Stimulated activated CD4-positive, alpha-beta T cell treated with anti-CD3 and anti-CD28 coated beads, Interleukin-2, amount 100 ng/mL, for 4 hours (primary cell): ENCODE measurements around the gene CCDC24.
A peak's percentile ranks its signal among the peaks of the same experiment; 100 is the strongest.

ENCODE experiments used
- DNase-seq: peaks from one replicate; pipeline ENCODE4 v3.0.0-alpha.2; 2020; ENCODE audit warnings: low read depth

The CCDC24 gene

GRCh38 chr1:43991476-43992231 is at the start of gene CCDC24:
Gene CCDC24 (plus strand): TSS chr1:43991599. CDS start chr1:43991879, 280 bp downstream.
- peak; percentile 51 for DNase-seq

GRCh38 chr1:43942411-43942810 is 49.0 kb upstream of the CCDC24 start:
- DNase-seq, result no peak

GRCh38 chr1:43944860-43945259 is 46.5 kb upstream of the CCDC24 start:
- DNase-seq, result no peak

GRCh38 chr1:43945674-43946235 is 45.6 kb upstream of the CCDC24 start:
- no peak for DNase-seq

DNA sequence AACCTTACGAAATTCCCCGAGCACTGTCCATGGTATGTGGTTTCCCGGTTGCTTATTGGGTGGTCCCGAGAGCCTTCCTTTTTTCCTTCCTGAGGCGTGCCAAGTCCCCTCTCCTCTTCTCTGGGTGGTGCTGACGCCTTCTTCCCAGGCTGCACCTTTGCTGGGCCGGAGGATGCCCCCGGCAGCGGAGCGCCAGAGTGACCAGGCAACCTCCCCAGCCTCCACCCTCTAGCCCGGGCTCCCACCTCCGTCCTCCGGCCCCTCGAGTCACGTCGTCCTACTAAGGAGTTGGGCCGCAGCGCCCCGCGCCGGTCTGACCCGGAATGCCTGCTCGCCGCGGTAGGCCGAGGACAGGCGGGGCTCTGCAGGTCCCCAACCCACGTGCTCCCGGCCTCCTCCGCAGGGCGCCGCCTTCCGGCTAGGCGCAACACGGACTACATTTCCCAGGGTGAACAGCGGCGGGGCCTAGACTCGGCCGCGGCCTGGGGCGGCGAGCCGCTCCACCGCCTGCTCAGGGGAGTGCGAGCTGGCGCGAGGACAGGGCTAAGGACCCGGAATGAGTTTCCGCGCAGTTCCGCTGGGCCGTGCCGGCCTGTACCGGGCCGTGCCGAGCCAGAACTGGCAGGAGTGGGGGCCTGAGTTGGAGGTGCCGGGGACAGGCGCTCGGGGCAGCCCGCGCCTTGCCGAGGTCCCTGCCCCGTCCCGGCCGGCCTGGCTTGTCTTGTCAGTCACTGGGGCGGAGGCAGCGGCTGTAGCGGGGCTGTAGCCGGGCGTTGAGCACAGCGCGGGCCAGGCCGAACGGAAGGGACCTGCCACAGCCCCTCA is 45.0 kb upstream of the CCDC24 start, which contains the start of gene IPO13:
IPO13 (plus strand) TSS at position 715 of the 825 bp plus-strand sequence. CDS start 651 bp downstream, outside the sequence.
- peak; percentile 92 for DNase-seq

DNA sequence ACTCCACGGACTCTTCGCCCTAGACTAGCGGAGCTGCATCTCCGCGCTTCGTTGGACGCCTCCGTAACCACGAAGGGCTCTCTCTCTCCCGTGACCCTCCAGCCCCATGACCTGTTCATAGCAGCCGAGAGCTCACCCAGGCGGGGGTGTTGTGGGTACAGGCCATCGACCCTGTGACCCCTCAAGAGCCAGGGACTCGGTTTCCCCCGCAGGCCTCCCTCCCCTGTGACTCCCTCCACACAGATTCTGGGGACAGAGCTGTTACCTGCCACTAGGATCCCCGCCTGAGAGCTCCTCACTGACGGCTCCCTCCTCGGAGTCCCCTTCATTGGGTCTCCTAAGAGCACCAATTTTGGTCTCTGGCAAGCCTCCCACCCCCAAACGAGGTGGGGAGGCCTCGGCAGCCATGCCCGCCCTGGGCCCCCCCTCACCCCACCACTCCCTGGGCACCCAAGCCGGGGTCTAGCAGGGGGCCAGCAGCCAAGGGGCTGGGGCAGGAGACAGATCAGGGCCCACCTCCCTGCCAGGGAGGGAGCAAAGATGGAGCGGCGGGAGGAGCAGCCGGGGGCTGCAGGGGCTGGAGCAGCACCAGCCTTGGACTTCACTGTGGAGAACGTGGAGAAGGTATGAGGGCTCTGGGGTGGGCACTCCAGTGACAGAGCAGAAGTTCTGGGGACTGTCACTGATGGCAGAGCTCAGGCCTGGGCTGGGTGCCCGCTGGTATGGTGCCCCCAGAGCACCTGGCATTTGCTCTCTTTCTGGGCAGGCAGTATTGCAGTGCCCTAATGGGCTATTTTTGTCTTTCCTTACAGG is 44.1 kb upstream of the CCDC24 start:
- no peak for DNase-seq

GRCh38 chr1:43947874-43948437 is 43.4 kb upstream of the CCDC24 start:
- no peak for DNase-seq

DNA sequence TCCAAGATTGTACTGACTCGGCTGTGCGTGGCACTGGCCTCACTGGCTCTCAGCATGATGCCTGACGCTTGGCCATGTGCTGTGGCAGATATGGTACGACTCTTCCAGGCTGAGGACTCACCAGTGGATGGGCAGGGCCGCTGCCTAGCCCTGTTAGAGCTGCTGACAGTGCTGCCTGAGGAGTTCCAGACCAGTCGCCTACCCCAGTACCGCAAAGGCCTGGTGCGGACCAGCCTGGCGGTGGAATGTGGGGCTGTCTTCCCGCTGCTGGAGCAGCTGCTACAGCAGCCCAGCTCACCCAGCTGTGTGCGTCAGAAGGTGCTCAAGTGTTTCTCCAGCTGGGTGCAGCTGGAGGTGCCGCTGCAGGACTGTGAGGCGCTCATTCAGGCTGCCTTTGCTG is 41.7 kb upstream of the CCDC24 start:
- DNase-seq, result no peak

DNA sequence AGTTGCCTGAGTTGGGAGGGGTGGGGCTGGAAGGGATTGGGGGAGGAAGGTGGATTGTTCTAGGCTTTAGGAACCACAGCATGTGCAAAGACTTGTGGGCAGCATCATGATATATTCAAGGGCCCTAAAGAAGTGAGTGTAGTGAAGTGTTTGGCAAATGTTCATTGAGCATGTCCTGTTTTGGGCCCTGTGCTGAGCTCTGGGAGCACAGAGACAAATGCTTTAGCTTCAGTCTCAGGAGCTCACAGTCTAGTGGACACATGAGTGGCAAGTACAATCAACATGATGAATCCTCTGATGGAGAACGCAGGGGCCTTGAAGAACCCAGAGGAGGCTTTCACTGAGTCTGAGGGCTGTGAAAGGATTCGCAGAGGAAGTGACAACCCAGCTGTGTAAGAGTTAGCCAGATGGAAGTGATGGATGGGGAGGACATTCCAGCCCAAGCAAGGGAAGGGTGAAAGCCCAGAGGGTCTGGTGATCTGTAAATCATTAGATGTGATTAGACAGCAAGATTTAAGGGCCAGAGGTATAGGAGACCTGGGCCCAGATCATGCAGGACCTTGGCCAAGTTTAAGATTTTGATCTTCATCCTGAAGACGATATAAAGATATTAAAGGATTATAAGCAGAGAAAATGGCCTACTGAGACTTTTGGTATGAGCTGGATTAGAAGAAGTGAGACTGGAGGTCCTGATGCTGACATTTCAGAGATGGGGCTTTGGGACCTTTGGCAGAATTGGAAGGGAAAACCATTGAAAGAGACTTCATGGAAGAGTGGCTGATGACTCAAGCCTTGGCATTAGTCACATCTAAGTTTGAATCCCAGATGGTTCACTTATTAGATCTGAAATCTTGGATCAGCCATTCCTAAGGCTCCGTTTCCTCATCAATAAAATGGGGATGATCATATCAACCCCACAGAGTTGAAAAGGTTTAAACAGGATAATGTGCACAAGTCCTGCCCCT is 40.1 kb upstream of the CCDC24 start:
- DNase-seq, result no peak

- DNase-seq, result no peak
Measured at GRCh38 chr1:43952731-43953346, 38.6 kb upstream of the CCDC24 start.

DNA sequence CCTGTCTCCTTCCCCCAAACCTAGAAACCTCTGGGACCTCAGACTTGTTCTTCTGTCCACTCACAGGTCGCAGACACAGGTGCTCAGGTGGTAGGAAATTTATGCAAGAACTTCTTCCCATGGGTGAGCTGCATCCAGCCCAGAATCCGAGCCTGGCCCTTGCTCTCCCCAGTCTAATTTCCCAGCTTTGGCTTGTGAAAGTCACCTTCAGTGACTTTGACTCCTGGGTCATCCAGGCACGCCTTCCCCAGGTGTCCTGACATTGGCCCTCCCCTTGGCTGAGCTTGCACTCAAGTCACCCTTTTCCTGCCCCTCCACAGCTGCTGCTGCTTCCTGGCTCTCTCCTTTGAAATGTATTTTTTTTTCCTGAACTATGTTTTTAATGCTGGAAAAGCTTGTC is 38.0 kb upstream of the CCDC24 start:
- no peak for DNase-seq

DNA sequence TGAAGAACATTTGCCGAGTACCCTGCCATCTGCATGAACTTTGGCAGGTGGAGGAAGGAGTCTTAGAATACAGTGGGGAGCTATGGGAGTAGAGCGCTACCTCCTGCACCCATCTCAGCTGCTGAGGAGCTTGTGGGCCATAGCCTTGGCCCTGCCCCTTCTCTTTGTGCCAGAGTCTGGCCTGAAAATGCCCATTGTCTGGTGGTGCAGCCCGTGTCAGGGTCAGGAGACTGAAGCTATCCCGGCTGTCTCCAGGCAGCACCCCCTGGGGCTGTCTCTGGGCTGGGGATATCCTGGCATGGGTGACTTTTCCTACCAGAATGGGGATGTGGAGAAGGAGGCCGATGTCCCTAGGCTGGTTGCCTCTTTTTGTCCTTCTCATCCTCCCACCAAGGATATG is 37.4 kb upstream of the CCDC24 start:
- no peak for DNase-seq

GRCh38 chr1:43956234-43956633 is 35.2 kb upstream of the CCDC24 start:
- no peak for DNase-seq

- no peak for DNase-seq
Measured at GRCh38 chr1:43957407-43958040, 33.9 kb upstream of the CCDC24 start.

GRCh38 chr1:43958351-43959255 is 32.8 kb upstream of the CCDC24 start:
- DNase-seq, result no peak

- DNase-seq, result no peak
Measured at GRCh38 chr1:43960798-43961197, 30.6 kb upstream of the CCDC24 start.

GRCh38 chr1:43961692-43962091 is 29.7 kb upstream of the CCDC24 start:
- no peak for DNase-seq

DNA sequence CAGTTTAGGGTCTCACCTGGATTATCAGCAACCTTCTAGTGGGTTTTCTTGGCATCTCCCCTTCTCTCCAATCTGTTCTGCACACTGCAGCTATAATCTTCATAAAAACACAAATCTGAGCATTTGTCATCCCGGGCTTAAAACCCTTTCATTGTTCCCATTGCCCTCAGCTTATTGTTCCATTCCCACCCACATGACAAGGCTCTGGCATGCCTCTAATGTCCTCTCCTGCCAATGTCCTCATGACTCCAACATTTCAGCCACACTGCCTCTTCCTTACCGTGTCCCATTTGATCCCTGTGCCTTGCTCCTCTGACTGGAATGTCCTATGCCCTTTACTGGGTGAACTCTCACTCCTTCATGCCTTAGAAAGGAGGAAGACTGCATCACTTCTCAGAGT is 29.1 kb upstream of the CCDC24 start:
- DNase-seq, result no peak
